Psoas muscle (tissue), 8 donors: ENCODE measurements around the gene SPNS2. TPM values are rescaled to one million over a fixed set of nuclear protein-coding genes. Genes with fewer than 3 reads are reported as not detected.

Source experiments
- ATAC-seq, 4 donors: fragments of 200-7000 bp; cut with Tn5 transposase; one replicate each; pipeline ENCODE4 v1.9.1; 2020; ENCODE audit warnings: moderate library complexity in 3 of 4, mild to moderate bottlenecking in 2 of 4
- DNase-seq, 2 donors: peaks; one replicate each; pipeline ENCODE4 v3.0.0-alpha.2; 2020
- H3K27ac ChIP-seq: fragments of 200-600 bp; one replicate; pipeline ENCODE4 v1.8.0; 2022
- H3K27me3 ChIP-seq, 3 donors: fragments of 200-600 bp in 1 of 3; one replicate each; pipeline versions ENCODE4 v1.6.1 to v1.8.0; 2013 to 2022; ENCODE audit warnings: low read length in 2 of 3, mild to moderate bottlenecking in 2 of 3, moderate library complexity in 1 of 3; ENCODE audit not compliant: insufficient read depth in 3 of 3
- H3K36me3 ChIP-seq, 2 donors: fragments of 200-600 bp in 1 of 2; one replicate each; pipeline versions ENCODE4 v1.6.1 to v1.8.0; 2013 to 2022; ENCODE audit warnings: low read depth in 1 of 2, mild to moderate bottlenecking in 1 of 2, moderate library complexity in 1 of 2; ENCODE audit not compliant: insufficient read depth in 1 of 2
- H3K4me1 ChIP-seq: fragments of 200-600 bp; one replicate; pipeline ENCODE4 v1.8.0; 2022
- H3K4me3 ChIP-seq: fragments of 200-600 bp; one replicate; pipeline ENCODE4 v1.8.0; 2022; ENCODE audit warnings: mild to moderate bottlenecking
- H3K9me3 ChIP-seq: fragments of 200-600 bp; one replicate; pipeline ENCODE4 v1.8.0; 2022
- WGBS, 3 donors: extraction: QIAGEN DNeasy Blood & Tissue Kit; methylation state at CpG; one replicate each; pipeline versions ENCODE4 v1.1.6 to v1.1.7; 2013; 5-methylcytosine and 5-hydroxymethylcytosine counted together
- intact Hi-C, 2 donors: fragments of 100-400 bp; cut with DNase I; formaldehyde crosslinking; loops; one replicate each; pipeline versions ENCODE4 v1.11.0 to v1.14.2; 2022
- polyA plus RNA-seq, 3 donors: library from polyadenylated mRNA; stranded (reverse); fragments of 200-250 nt; gene quantifications; one replicate each; pipeline ENCODE4 v1.2.3, GENCODE V29; 2013
- total RNA-seq, 4 donors: library from RNA; stranded (reverse); fragmentation: NEBNext Ultra II Directional in 2 of 4; extraction: Animal tissue kit (Norgen Biotek cat#: 25700) in 2 of 4; gene quantifications; one replicate each; pipeline versions ENCODE4 v1.2.1 to v1.2.4, GENCODE V29; 2021 to 2023
- TF ChIP-seq, protein P1 (sequence below): fragments of 200-600 bp; IDR thresholded peaks from one replicate; pipeline ENCODE4 v1.8.0; 2022; ENCODE audit warnings: antibody characterized with exemption
- donor health status: healthy with polysubstance abuse.
- donor health status: DM: no; HTN: no; CAD: no; lungs with moderate emphysema.
- donor health status: Bipolar disorder and iron deficiency.
- donor health status: healthy.
- donor health status: DM: yes; HTN: yes; CAD: no.
- donor health status: DM: no; HTN: no; CAD: no.
- donor health status: DM: no; HTN: no; CAD: no.
- donor health status: DM: yes; HTN: yes; CAD: no.

SPNS2 gene
- total and polyA plus RNA-seq, 7 donors, result 3.5 to 10.6 (median 6.4) TPM

DNA sequence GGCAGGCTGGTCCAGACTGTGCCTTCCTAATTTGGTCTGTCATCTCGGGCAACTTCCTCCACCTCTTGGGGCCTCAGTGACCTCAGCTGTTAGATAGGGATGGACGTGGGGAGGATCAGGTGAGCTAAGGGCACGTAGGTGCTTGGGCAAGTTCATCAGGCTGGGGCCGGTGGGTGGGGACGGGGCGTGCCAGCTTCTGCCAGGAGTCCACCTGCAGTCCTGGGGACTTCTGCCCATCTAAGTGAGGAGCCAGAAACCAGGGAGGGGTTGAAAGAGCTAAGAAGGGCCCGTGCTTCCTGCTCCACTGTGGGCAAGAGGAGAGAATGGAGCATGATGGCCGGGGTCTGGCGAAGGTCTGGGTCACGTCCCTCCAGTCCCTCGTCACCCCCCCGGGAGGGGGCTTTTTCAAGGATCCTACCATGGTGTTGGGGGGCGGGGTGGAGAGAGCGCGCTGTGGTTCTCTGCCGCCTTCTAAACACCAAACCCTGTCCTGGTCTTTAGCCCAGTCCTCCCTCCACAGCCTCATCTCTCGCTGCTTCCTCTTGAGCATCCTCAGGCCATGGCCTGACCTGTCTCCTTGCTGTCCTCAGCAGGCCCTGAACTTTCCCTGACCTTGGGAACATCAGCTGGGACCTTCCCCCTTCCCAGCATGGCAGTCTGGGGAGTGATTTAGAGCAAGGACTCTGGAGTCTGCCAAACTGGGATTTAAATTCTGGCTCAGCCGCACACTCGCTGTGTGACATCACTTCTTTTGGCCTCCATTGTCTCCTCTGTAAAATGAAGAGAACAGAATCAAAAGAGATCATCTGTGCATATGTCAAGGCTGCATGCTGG is 21.6 kb downstream of the SPNS2 start:
- TF ChIP-seq, protein P1, sequence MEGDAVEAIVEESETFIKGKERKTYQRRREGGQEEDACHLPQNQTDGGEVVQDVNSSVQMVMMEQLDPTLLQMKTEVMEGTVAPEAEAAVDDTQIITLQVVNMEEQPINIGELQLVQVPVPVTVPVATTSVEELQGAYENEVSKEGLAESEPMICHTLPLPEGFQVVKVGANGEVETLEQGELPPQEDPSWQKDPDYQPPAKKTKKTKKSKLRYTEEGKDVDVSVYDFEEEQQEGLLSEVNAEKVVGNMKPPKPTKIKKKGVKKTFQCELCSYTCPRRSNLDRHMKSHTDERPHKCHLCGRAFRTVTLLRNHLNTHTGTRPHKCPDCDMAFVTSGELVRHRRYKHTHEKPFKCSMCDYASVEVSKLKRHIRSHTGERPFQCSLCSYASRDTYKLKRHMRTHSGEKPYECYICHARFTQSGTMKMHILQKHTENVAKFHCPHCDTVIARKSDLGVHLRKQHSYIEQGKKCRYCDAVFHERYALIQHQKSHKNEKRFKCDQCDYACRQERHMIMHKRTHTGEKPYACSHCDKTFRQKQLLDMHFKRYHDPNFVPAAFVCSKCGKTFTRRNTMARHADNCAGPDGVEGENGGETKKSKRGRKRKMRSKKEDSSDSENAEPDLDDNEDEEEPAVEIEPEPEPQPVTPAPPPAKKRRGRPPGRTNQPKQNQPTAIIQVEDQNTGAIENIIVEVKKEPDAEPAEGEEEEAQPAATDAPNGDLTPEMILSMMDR, result no peak
- DNase-seq (no peak), ATAC-seq (peak in 1 of 4 donors; percentile 38)
- no peaks in the 10 kb centered on the region for H3K4me1 ChIP-seq
- H3K36me3 ChIP-seq, result no peaks in the 10 kb centered on the region
- peak overlapping the region; percentile 63 for H3K27ac ChIP-seq
- intact Hi-C loops, result loop anchor here in 1 of 2 donors (10.0 kb wide), 1 partner anchor 335 kb away; no protein-coding TSS in a partner anchor
- no peaks in the 10 kb centered on the region for H3K9me3 ChIP-seq
- WGBS, 3 donors, result 68 to 72% (median 69%) methylated on average over 18 to 19 of the region's 19 CpGs
- H3K27me3 ChIP-seq, result no peaks in the 10 kb centered on the region
- H3K4me3 ChIP-seq, result no peak overlapping the region

DNA sequence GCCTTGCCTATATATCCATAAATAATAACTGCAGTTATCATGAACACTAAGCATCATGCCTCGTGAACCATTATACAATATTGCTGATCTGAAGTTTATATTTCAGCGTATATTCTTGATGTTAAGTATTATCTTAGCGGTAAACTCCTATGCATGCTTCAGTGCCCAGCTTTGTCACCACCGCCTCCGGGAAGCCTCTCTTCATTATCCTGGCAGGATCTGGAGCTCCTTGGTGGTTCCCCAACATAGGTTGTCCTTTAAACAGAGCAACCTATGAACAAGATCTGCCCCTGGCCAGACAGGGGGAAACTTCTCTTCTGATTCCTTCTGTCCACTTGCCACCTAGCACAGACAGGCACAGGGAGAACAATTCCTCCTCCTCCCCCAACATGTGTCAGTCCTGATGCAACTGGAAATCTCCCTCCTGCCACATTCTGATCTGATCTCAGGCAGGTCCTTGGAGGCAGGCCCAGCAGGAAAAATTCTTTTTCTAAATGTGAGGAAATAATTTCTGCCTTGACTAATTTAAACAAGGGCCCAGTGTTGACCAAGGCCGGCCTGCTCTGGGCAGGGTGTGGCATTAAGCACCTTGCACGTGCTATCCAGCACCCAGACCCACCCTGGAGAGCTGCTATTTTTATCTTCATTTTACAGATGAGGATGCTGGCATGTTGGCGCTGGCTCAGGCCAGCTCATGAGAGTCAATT is 22.4 kb downstream of the SPNS2 start:
- intact Hi-C loops, result loop anchor here in 1 of 2 donors (10.0 kb wide), 1 partner anchor 336 kb away; no protein-coding TSS in a partner anchor
- Histone ChIP-seq H3K9me3 (no peaks in the 10 kb centered on the region), H3K27me3 (no peaks in the 10 kb centered on the region), H3K27ac (peak overlapping the region; percentile 63), H3K4me3 (no peak overlapping the region), H3K4me1 (no peaks in the 10 kb centered on the region), H3K36me3 (no peaks in the 10 kb centered on the region)
- WGBS, 3 donors, result 79 to 86% (median 81%) methylated on average over 8 of the region's 8 CpGs
- ATAC-seq, result peak in 1 of 4 donors; percentile 46
- no peak for DNase-seq
- TF ChIP-seq, protein P1, result no peak

DNA sequence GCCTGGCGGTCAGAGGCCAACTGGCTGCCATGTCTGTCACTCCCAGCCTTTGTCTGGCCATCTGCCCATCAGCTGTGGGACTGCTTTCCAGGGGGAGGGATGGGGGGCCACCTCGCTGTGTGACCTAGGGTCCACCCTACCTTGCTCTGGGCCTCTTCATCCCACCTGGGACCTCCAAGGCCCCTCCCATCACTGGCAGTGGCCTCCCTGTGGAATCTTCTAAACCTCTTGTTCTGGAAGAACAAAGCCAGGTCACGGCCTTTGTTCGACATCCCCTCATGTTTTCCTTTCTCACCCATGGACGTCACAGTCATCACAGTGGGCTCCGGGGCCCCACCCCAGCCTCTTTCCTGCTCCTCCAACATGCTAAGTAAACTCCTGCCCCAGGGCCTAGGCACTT is 24.0 kb downstream of the SPNS2 start:
- H3K36me3 ChIP-seq, result no peaks in the 10 kb centered on the region
- intact Hi-C loops, result loop anchor here in 1 of 2 donors (10.0 kb wide), 1 partner anchor 338 kb away; no protein-coding TSS in a partner anchor
- DNase-seq, result peak in 1 of 2 donors; percentile 59

DNA sequence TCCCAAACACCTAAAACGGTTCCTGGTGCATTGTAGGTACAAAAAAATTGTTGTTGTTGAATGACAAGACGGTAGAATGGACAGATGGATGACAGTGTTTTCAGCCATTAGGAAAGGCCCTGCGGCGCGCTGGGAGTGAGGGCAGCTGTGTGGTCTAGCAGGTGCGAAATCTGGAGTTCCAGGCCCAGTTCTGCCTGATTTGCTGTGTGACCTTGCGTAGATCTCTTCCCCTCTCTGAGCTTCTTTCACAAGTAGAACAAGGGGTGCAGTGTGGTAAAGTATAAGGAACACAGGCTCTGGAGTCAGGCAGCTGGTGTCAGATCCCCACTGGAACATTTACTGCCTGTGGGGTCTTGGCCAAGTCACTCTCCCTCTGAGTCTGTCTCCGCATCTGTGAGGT is 25.3 kb downstream of the SPNS2 start:
- WGBS, 3 donors, result 77 to 85% (median 79%) methylated on average over 8 of the region's 8 CpGs

More for the DNA sequence above, 24.0 kb downstream of the SPNS2 start:
- Histone ChIP-seq H3K4me1 (no peaks in the 10 kb centered on the region), H3K4me3 (no peak overlapping the region), H3K9me3 (no peaks in the 10 kb centered on the region), H3K27me3 (peaks cover 0 to 2% (median 0%) of the 10 kb centered on the region in 3 donors), H3K27ac (peak overlapping the region; percentile 53)
- 72 to 78% (median 74%) methylated on average over 6 of the region's 6 CpGs for WGBS, 3 donors
- TF ChIP-seq, protein P1, result no peak
- peak in 1 of 4 donors; percentile 49 for ATAC-seq

More for the DNA sequence above, 25.3 kb downstream of the SPNS2 start:
- Histone ChIP-seq H3K4me3 (no peak overlapping the region), H3K36me3 (no peaks in the 10 kb centered on the region), H3K27me3 (peaks cover 0 to 2% (median 0%) of the 10 kb centered on the region in 3 donors), H3K4me1 (no peaks in the 10 kb centered on the region), H3K9me3 (no peaks in the 10 kb centered on the region), H3K27ac (no peak overlapping the region)
- DNase-seq (no peak), ATAC-seq (no peak)
- intact Hi-C loops, result loop anchor here in 1 of 2 donors (10.0 kb wide), 1 partner anchor 339 kb away; no protein-coding TSS in a partner anchor
- TF ChIP-seq, protein P1, result no peak
